CD4-positive, alpha-beta memory T cell (primary cell): ENCODE results near the gene ATP2C1. TPM values are rescaled to one million over a fixed set of nuclear protein-coding genes. Genes with fewer than 3 reads are reported as not detected.
"Not testable (repeated sequence)": the region's sequence is repeated elsewhere in the genome, so short reads cannot be mapped to it uniquely, and the experiment has no call there.

ENCODE experiments used
- CTCF ChIA-PET: fragments of 350-600 bp; sonication (Branson Sonifier 250); formaldehyde crosslinking; loops from one replicate; lab custom pipeline; 2021; ENCODE audit warnings: inconsistent platforms; ENCODE audit not compliant: partially characterized antibody; lab: Charles Lee
- POLR2A ChIA-PET: fragments of 350-600 bp; sonication (Branson Sonifier 250); formaldehyde crosslinking; loops from one replicate; lab custom pipeline; 2021; ENCODE audit not compliant: partially characterized antibody; lab: Charles Lee
- DNase-seq, 5 donors: peaks; one replicate each; pipeline versions ENCODE4 v3.0.0 to v3.0.0-alpha.2; 2020 to 2022; ENCODE audit warnings: mixed read lengths in 1 of 5
- H3K27ac ChIP-seq: one replicate; pipeline ENCODE4 v1.7.0; 2013; ENCODE audit warnings: low read depth, low read length
- H3K27me3 ChIP-seq: 2 replicates; pipeline ENCODE4 v1.7.0; 2013; ENCODE audit warnings: mild to moderate bottlenecking, low read length, moderate library complexity; ENCODE audit not compliant: insufficient read depth
- H3K36me3 ChIP-seq: 2 replicates; pipeline ENCODE4 v1.7.0; 2013; ENCODE audit warnings: mild to moderate bottlenecking, low read length, moderate library complexity; ENCODE audit not compliant: insufficient read depth
- H3K4me1 ChIP-seq: 2 replicates; pipeline ENCODE4 v1.7.0; 2013; ENCODE audit warnings: mild to moderate bottlenecking, low read length, moderate library complexity; ENCODE audit not compliant: insufficient read depth
- H3K4me3 ChIP-seq, 2 donors: one replicate each; pipeline ENCODE4 v1.7.0; 2013; ENCODE audit warnings: low read length in 2 of 2, mild to moderate bottlenecking in 1 of 2
- H3K9me3 ChIP-seq, 2 donors: one replicate each; pipeline ENCODE4 v1.7.0; 2013; ENCODE audit warnings: low read length in 2 of 2, control low read depth in 1 of 2; ENCODE audit not compliant: control insufficient read depth in 1 of 2
- H3K27ac Mint-ChIP-seq, 7 donors: one replicate each; pipeline ENCODE4 v1.8.0; 2020 to 2021; ENCODE audit warnings: mixed read lengths in 7 of 7, mild to moderate bottlenecking in 6 of 7, inconsistent platforms in 3 of 7, moderate library complexity in 3 of 7
- H3K27me3 Mint-ChIP-seq, 2 donors: one replicate each; pipeline ENCODE4 v1.8.0; 2020 to 2021; ENCODE audit warnings: mixed read lengths in 2 of 2
- H3K36me3 Mint-ChIP-seq, 2 donors: one replicate each; pipeline ENCODE4 v1.8.0; 2020 to 2021; ENCODE audit warnings: mixed read lengths in 2 of 2, inconsistent platforms in 1 of 2, mild to moderate bottlenecking in 1 of 2
- H3K4me1 Mint-ChIP-seq, 4 donors: one replicate each; pipeline ENCODE4 v1.8.0; 2020 to 2021; ENCODE audit warnings: mixed read lengths in 4 of 4, mild to moderate bottlenecking in 1 of 4
- H3K4me3 Mint-ChIP-seq, 8 donors: one replicate each; pipeline ENCODE4 v1.8.0; 2020 to 2021; ENCODE audit warnings: mixed read lengths in 8 of 8, mild to moderate bottlenecking in 7 of 8, moderate library complexity in 6 of 8, inconsistent platforms in 3 of 8
- H3K9me3 Mint-ChIP-seq, 8 donors: one replicate each; pipeline ENCODE4 v1.8.0; 2020 to 2021; ENCODE audit warnings: mixed read lengths in 8 of 8, mild to moderate bottlenecking in 5 of 8, inconsistent platforms in 3 of 8, moderate library complexity in 1 of 8
- intact Hi-C: fragments of 100-400 bp; cut with micrococcal nuclease; formaldehyde crosslinking; loops from one replicate; pipeline ENCODE4 v1.15.1; 2023
- polyA plus RNA-seq, 2 donors: library from polyadenylated mRNA; unstranded; fragments of 300-500 nt; fragmentation: Illumina TruSeq; gene quantifications; one replicate each; pipeline ENCODE4 v1.2.3, GENCODE V29; 2021
- total RNA-seq, 2 experiments: library from RNA; stranded (reverse); gene quantifications; one replicate each; pipeline ENCODE4 v1.2.3, GENCODE V29; 2021

ATP2C1 gene
- total and polyA plus RNA-seq, 4 experiments from 2014 or later, result 12.0 to 57.3 (median 34.5) TPM

DNA sequence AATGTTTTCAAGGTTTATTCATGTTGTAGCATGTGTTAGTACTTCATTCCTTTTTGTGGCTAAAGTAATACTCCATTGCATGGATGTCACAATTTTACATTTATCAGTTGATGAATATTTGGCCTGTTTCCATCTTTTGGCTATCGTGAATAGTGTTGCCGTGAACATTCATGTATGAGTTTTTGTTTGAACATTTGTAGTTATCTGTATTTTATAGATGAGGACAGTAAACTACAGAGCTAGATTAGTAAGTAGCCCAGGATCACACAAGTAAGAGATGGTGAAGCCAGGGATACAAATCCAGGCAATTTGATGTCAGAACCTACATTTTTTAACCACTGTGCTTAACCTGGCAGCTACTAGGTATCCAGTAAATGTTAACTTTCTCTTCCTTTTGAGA is 69.6 kb downstream of the ATP2C1 start:
- intact Hi-C loops, result no loop called here
- H3K36me3 Mint-ChIP-seq, result peaks cover 67 to 69% of the 10 kb centered on the region in 2 donors

DNA sequence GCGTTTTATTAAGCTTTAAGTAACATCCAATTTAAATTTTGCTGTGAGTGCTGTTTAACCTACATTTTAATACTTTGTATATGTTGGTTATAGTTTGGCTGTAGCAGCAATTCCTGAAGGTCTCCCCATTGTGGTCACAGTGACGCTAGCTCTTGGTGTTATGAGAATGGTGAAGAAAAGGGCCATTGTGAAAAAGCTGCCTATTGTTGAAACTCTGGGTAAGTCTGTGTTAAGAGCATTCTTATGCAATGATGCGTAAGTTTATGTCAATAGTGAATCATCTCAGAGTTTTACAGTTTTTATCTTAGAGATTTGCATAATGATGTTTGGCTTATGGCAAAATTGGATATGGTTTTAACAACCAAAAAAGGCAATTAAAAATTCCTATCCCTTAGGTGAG is 70.0 kb downstream of the ATP2C1 start:
- Mint-ChIP-seq H3K27me3 (no peaks in the 10 kb centered on the region), H3K9me3 (no peaks in the 10 kb centered on the region), H3K27ac (no peak overlapping the region), H3K4me1 (no peaks in the 10 kb centered on the region), H3K36me3 (peaks cover 70 to 72% of the 10 kb centered on the region in 2 donors), H3K4me3 (no peak overlapping the region)
- H3K27ac ChIP-seq, result no peak overlapping the region
- H3K4me1 ChIP-seq, result no peaks in the 10 kb centered on the region
- H3K36me3 ChIP-seq, result peaks cover 27% of the 10 kb centered on the region
- no peaks in the 10 kb centered on the region for H3K9me3 ChIP-seq
- H3K4me3 ChIP-seq, result no peak overlapping the region
- intact Hi-C loops, result no loop called here
- DNase-seq, result no peak
- CTCF ChIA-PET, result no interaction called here
- H3K27me3 ChIP-seq, result no peaks in the 10 kb centered on the region
- POLR2A ChIA-PET, result no interaction called here

More for the DNA sequence above, 69.6 kb downstream of the ATP2C1 start:
- Histone ChIP-seq H3K27ac (no peak overlapping the region), H3K27me3 (no peaks in the 10 kb centered on the region), H3K36me3 (peaks cover 27% of the 10 kb centered on the region), H3K9me3 (no peaks in the 10 kb centered on the region), H3K4me1 (no peaks in the 10 kb centered on the region), H3K4me3 (no peak overlapping the region)
- Mint-ChIP-seq H3K4me1 (no peaks in the 10 kb centered on the region), H3K27me3 (no peaks in the 10 kb centered on the region), H3K9me3 (no peaks in the 10 kb centered on the region), H3K27ac (peak overlapping the region in 1 of 7 donors; percentile 21), H3K4me3 (no peak overlapping the region)
- no peak for DNase-seq
- ChIA-PET CTCF (no interaction called here), POLR2A (no interaction called here)

DNA sequence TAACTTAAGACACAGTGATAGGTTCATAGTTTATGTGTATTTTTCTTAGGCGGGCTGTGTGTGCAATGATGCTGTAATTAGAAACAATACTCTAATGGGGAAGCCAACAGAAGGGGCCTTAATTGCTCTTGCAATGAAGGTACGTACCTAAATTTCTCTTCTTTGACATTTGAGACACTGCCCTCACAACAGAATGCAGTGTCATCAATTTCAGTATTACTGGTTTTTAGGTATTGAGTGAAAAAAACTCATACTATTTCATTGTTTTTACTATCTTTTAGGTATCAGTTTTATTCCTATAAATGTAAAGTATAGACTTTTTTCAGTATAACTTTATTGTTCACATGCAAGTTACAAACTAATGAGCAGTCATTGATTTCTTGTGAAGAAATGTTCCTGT is 73.4 kb downstream of the ATP2C1 start:
- intact Hi-C loops, result no loop called here
- ChIA-PET CTCF (no interaction called here), POLR2A (no interaction called here)
- Histone ChIP-seq H3K27ac (no peak overlapping the region), H3K27me3 (no peaks in the 10 kb centered on the region), H3K36me3 (peaks cover 16% of the 10 kb centered on the region), H3K4me1 (no peaks in the 10 kb centered on the region), H3K4me3 (no peak overlapping the region), H3K9me3 (no peaks in the 10 kb centered on the region)
- Mint-ChIP-seq H3K4me1 (no peaks in the 10 kb centered on the region), H3K27ac (no peak overlapping the region), H3K36me3 (peaks cover 71 to 73% of the 10 kb centered on the region in 2 donors), H3K4me3 (no peak overlapping the region), H3K9me3 (no peaks in the 10 kb centered on the region), H3K27me3 (no peaks in the 10 kb centered on the region)
- DNase-seq, result no peak

DNA sequence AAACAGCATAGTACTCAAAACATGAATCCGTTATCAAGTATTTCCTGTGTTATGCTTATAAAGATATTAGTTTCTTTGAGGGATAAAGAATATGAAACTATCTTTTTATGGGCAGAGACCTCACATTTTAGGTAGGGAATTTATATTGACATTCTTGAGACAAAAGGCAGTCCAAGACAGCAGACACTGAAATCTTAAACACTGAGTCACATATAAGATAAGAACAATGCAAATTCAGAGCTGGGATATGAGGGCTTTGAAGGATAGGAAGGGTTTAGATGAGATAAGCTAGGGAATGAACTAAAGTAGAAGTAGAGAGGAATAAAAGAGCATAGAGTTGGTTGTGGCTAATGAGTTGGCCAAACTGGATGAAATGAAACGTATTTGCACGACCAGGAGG is 74.3 kb downstream of the ATP2C1 start:
- Mint-ChIP-seq H3K27ac (no peak overlapping the region), H3K27me3 (no peaks in the 10 kb centered on the region)

DNA sequence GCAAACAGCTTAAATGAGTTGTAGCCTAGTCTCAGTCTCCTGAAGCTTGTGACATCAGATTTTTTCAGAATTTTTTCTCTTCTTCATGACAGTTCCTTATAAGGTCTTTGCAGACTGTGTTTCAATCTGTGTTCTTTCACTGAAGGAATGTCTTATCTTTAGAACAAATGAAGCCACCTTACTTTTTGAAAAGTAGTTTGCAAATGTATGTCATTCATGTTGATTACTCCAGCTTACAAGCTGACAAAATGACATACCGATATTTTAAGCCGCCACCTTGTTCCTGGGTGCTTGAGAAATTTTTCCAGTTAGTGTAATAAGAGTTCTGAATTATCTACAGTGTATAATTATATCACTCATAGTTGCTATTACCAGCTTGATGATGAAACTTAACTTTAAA is 75.7 kb downstream of the ATP2C1 start:
- Histone ChIP-seq H3K27me3 (no peaks in the 10 kb centered on the region), H3K36me3 (peaks cover 16% of the 10 kb centered on the region), H3K9me3 (no peaks in the 10 kb centered on the region), H3K4me3 (no peak overlapping the region), H3K27ac (no peak overlapping the region), H3K4me1 (no peaks in the 10 kb centered on the region)
- no peak overlapping the region for H3K27ac Mint-ChIP-seq
- intact Hi-C loops, result no loop called here
- no peaks in the 10 kb centered on the region for H3K9me3 Mint-ChIP-seq
- no peaks in the 10 kb centered on the region for H3K27me3 Mint-ChIP-seq
- CTCF ChIA-PET, result interaction anchor here (0.9 to 1.2 kb wide), 2 partner anchors 12 to 77 kb away, joined by 3 read pairs; no protein-coding TSS in a partner anchor
- POLR2A ChIA-PET, result no interaction called here
- DNase-seq, result no peak
- no peaks in the 10 kb centered on the region for H3K4me1 Mint-ChIP-seq
- H3K4me3 Mint-ChIP-seq, result no peak overlapping the region
- H3K36me3 Mint-ChIP-seq, result peaks cover 77 to 79% of the 10 kb centered on the region in 2 donors

More for the DNA sequence above, 74.3 kb downstream of the ATP2C1 start:
- Mint-ChIP-seq H3K4me3 (no peak overlapping the region), H3K4me1 (no peaks in the 10 kb centered on the region), H3K9me3 (no peaks in the 10 kb centered on the region), H3K36me3 (peaks cover 73 to 76% of the 10 kb centered on the region in 2 donors)
- intact Hi-C loops, result no loop called here
- H3K36me3 ChIP-seq, result peaks cover 16% of the 10 kb centered on the region
- ChIA-PET POLR2A (no interaction called here), CTCF (no interaction called here)
- H3K4me1 ChIP-seq, result no peaks in the 10 kb centered on the region
- H3K9me3 ChIP-seq, result no peaks in the 10 kb centered on the region
- H3K27me3 ChIP-seq, result no peaks in the 10 kb centered on the region
- DNase-seq, result no peak
- no peak overlapping the region for H3K4me3 ChIP-seq
- H3K27ac ChIP-seq, result no peak overlapping the region

DNA sequence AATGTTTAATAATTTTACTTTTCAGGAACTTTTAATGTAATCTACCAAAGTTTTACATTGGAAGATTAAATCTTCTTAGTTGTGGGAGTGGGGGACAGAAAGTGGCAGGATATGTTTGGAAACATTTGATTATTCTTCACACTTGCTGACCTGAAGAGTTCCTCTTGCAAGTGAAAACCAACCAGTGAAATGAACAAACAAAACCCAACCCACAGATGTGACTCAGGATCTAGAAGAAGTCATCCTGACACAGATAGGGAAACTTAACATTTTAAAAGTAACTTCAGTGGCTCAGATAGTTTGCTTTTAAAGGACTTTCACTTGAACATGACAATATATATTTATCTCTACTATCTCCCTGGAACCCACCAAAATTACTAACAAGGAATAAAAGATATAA is 77.3 kb downstream of the ATP2C1 start:
- DNase-seq, result no peak
- H3K9me3 Mint-ChIP-seq, result no peaks in the 10 kb centered on the region
- H3K4me3 Mint-ChIP-seq, result no peak overlapping the region
- no peak overlapping the region for H3K27ac Mint-ChIP-seq
- no peaks in the 10 kb centered on the region for H3K27me3 Mint-ChIP-seq
- no peaks in the 10 kb centered on the region for H3K4me1 Mint-ChIP-seq
- peaks cover 74 to 77% of the 10 kb centered on the region in 2 donors for H3K36me3 Mint-ChIP-seq
- Histone ChIP-seq H3K4me3 (no peak overlapping the region), H3K27ac (no peak overlapping the region), H3K36me3 (peaks cover 16% of the 10 kb centered on the region), H3K4me1 (no peaks in the 10 kb centered on the region), H3K27me3 (no peaks in the 10 kb centered on the region), H3K9me3 (no peaks in the 10 kb centered on the region)
- ChIA-PET POLR2A (no interaction called here), CTCF (no interaction called here)
- intact Hi-C loops, result no loop called here

DNA sequence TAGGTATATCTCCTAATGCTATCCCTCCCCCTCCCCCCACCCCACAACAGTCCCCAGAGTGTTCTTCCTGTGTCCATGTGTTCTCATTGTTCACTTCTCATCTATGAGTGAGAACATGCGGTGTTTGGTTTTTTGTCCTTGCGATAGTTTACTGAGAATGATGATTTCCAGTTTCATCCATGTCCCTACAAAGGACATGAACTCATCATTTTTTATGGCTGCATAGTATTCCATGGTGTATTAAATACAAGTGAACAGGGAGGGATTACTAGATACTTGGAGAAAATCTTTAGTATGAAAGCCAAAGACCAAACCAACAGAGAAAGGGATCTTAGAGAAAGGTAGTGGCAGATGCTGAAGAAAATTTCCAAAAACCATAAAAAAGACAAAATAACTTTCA is 78.7 kb downstream of the ATP2C1 start:
- POLR2A ChIA-PET, DNase-seq, H3K36me3 ChIP-seq, H3K4me3 ChIP-seq, CTCF ChIA-PET, H3K4me3 Mint-ChIP-seq, H3K9me3 Mint-ChIP-seq, H3K4me1 ChIP-seq, H3K27ac Mint-ChIP-seq, H3K9me3 ChIP-seq, H3K27me3 ChIP-seq, H3K27me3 Mint-ChIP-seq, intact Hi-C loops, H3K4me1 Mint-ChIP-seq, H3K27ac ChIP-seq: not testable (repeated sequence)
- H3K36me3 Mint-ChIP-seq, result peaks cover 64 to 77% of the 10 kb centered on the region in 2 donors

DNA sequence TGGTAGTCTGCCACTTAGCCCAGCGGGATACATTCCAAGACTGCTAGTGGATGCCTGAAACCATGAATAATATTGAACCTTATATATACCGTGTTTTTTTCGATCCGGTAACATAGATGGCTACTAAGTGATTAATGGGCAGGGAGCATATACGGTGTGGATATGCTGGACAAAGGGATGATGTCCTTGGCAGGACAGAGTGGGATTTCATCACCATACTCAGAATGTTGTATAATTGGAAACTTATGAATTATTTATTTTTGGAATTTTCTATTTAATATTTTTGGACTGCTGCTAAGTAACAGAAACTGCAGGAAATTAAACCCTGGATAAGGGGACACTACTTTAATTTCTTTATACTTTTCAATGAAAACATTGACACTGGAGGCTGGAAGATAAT is 79.5 kb downstream of the ATP2C1 start:
- peaks cover 7% of the 10 kb centered on the region for H3K36me3 ChIP-seq
- POLR2A ChIA-PET, result interaction anchor here (1.2 kb wide), 1 partner anchor 53 kb away, joined by 5 read pairs; the partner anchor contains the start of genes ASTE1 and NEK11
- H3K9me3 Mint-ChIP-seq, result no peaks in the 10 kb centered on the region

More for the DNA sequence above, 79.5 kb downstream of the ATP2C1 start:
- Mint-ChIP-seq H3K4me3 (no peak overlapping the region), H3K27ac (no peak overlapping the region), H3K36me3 (peaks cover 57 to 78% of the 10 kb centered on the region in 2 donors), H3K27me3 (no peaks in the 10 kb centered on the region), H3K4me1 (no peaks in the 10 kb centered on the region)
- Histone ChIP-seq H3K27me3 (no peaks in the 10 kb centered on the region), H3K27ac (no peak overlapping the region), H3K4me1 (no peaks in the 10 kb centered on the region), H3K4me3 (no peak overlapping the region), H3K9me3 (no peaks in the 10 kb centered on the region)
- DNase-seq, result no peak
- intact Hi-C loops, result no loop called here
- CTCF ChIA-PET, result no interaction called here
